Embryonic facial prominence (tissue), 1 donor: Measurements from ENCODE around the gene RTKN.
"Not testable (repeated sequence)": the region's sequence is repeated elsewhere in the genome, so short reads cannot be mapped to it uniquely, and the experiment has no call there.

Experiments
- DNase-seq: peaks from one replicate; pipeline ENCODE4 v3.0.0-alpha.2; 2016; ENCODE audit errors: extremely low spot score

RTKN gene

GRCh38 chr2:74441690-74442482 lies at the start of gene RTKN:
Gene RTKN (minus strand): TSS chr2:74441937. CDS start chr2:74441816, 121 bp downstream.
- DNase-seq = no peak

- no peak for DNase-seq
Observed at GRCh38 chr2:74489906-74490305, 48.2 kb upstream of the RTKN start.

- no peak for DNase-seq
Observed at GRCh38 chr2:74488643-74489481, 47.1 kb upstream of the RTKN start.

GRCh38 chr2:74486141-74486540 lies 44.4 kb upstream of the RTKN start:
- DNase-seq = no peak

- DNase-seq = not testable (repeated sequence)
Observed at GRCh38 chr2:74483675-74484164, 42.0 kb upstream of the RTKN start.

- DNase-seq = peak; percentile 95
Observed at GRCh38 chr2:74482801-74483674, 41.3 kb upstream of the RTKN start, which contains the start of the genes CCDC142 and TTC31. Gene CCDC142 (minus strand): TSS chr2:74482998. CDS start chr2:74482837, 161 bp downstream. Gene TTC31 (plus strand): TSS chr2:74483081. CDS start chr2:74483096, 15 bp downstream.

DNA sequence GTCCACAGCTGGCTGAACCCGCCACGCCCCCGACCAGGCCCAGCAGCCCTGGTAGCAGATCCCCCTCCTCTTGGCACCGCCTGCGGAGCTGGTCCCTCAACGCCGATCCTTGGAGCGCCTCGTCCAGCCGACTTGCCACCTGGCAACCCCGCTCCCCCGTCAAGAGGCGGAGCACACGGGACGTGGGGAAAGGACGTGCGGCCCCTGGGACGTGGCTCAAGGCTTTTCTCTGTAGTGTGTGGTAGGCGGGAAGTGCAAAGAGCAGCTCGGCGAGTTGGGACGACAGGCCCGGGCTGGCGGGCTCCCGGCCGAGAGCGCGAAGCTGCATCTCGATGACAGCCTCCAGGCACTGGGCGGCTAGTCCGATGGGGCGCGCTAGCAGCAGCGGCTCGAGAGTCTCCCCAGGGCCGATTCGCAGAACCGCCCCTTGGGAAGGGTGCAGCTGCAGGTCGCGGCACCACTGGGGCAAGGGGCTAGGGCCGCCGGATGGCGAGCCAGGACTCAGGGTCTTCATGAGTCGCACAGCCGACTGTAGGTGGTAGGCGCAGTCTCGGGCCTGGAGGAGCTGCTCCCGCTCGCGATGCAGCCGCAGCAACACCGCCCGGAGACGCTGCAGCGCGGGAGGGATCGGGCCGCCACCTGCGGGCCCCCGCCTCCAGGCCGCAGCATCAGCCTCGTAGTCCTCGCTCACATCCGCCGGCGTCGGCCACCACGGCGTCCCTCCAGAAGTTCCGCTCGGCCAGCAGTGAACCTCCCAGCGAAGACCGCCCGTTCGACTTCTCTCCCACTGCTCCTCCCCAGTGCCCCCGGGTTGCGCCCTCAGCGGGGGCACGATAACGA lies 40.4 kb upstream of the RTKN start:
- DNase-seq = no peak

- no peak for DNase-seq
Observed at GRCh38 chr2:74481431-74481830, 39.7 kb upstream of the RTKN start.

GRCh38 chr2:74474899-74475298 lies 33.2 kb upstream of the RTKN start:
- DNase-seq = no peak

DNA sequence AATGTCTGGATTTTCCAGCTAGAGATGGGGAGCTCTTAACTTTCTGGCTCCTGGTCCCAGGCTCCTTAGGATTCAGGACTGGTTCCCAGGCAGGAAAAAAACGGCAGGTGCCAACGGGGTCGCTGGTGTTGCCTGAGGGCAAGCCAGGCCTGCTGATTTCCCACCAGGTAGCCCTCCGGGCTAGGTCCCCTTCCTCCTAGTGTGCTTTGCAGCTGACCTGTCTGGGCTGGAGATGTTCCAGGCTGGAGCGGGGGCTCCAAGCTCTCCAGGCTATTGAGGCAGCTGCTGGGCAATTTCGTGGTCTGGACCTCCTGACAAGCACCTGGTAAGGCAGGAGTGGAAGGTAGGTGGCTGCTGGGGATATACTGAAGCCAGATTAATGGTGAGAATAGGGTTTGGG lies 32.7 kb upstream of the RTKN start:
- no peak for DNase-seq

GRCh38 chr2:74472945-74473258 lies 31.2 kb upstream of the RTKN start:
- DNase-seq = no peak

- peak; percentile 84 for DNase-seq
Observed at GRCh38 chr2:74472086-74472944, 30.6 kb upstream of the RTKN start, which contains the start of gene MRPL53. Gene MRPL53 (minus strand): TSS chr2:74472680. CDS start chr2:74472660, 20 bp downstream.

DNA sequence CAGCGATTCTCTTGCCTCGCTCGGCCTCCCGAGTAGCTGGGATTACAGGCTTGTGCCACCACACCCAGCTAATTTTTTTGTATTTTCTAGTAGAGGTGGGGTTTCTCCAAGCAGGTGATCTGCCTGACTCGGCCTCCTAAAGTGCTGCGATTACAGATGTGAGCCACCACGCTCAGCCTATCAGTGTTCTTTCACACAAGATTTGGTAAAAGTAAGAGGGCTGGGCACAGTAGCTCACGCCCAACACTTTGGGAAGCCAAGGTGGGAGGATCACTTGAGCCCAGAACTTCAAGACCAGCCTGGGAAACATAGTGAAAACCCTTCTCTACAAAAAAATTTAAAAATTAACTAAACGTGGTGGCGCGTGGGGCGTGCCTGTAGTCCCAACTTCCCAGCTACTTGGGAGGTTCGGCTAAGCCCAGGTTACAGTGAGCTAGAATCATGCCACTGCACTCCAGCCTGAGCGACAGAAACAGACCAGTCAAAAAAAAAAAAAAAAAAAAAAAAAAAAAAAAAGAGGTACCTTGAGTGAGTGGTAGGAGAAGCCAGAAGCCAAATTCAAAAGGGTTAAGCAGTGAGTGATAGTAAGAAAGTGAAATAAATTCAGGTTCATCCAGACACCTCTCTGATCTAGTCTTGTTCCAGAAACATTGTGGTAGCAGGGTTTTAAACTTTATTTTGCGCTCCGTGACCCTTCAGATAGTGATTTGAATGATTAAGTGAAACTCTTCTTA lies 29.8 kb upstream of the RTKN start:
- DNase-seq = no peak

DNA sequence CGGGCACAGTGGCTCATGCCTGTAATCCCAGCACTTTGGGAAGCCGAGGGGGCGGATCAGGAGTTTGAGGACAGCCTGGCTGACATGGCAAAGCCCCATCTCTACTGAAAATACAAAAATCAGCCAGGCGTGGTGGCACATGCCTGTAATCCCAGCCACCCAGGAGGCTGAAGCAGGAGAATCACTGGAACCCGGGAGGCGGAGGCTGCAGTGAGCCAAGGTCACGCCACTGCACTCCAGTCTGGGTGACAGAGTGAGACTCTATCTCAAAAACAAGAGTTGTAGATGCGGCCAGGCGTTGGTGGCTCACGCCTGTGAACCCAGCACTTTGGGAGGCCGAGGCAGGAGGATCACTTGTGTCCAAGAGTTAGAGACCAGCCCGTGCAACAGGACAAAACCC lies 29.0 kb upstream of the RTKN start:
- not testable (repeated sequence) for DNase-seq

GRCh38 chr2:74464406-74464805 lies 22.7 kb upstream of the RTKN start:
- DNase-seq = no peak

DNA sequence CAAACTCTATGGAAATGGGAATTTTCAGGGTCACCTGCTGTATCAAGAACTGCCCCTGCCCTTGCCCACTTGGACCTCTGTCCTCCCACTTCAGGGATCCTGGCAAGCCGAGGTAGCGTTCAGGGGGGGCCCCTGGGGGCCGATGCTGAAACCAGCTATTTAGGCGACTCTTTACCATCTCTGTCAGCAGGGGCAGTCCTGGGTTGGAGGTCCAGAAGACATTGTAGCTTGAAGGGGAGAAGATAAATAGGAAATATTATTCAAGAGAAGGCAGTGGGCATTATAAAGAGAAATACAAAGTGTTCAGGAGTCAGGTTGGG lies 21.0 kb upstream of the RTKN start:
- DNase-seq = no peak

- no peak for DNase-seq
Observed at GRCh38 chr2:74462054-74462785, 20.5 kb upstream of the RTKN start.
